Large intestine (tissue), 3 donors: Measurements from ENCODE around the gene FBXO2. TPM values are rescaled to one million over a fixed set of nuclear protein-coding genes. Genes with fewer than 3 reads are reported as not detected.
"Not testable (repeated sequence)": the region's sequence is repeated elsewhere in the genome, so short reads cannot be mapped to it uniquely, and the experiment has no call there.

Experiments used
- DNase-seq, 2 donors: peaks; one replicate each; pipeline versions ENCODE4 v3.0.0 to v3.0.0-alpha.2; 2013
- H3K27ac ChIP-seq: one replicate; pipeline ENCODE4 v1.5.1; 2013; ENCODE audit warnings: low read length
- H3K27me3 ChIP-seq: 2 replicates; pipeline ENCODE4 v1.6.1; 2013; ENCODE audit warnings: low read length; ENCODE audit not compliant: control insufficient read depth, insufficient read depth
- H3K36me3 ChIP-seq: 2 replicates; pipeline ENCODE4 v1.6.1; 2013; ENCODE audit warnings: low read length; ENCODE audit not compliant: control insufficient read depth, insufficient read depth
- H3K4me1 ChIP-seq: one replicate; pipeline ENCODE4 v1.6.1; 2013; ENCODE audit warnings: low read length; ENCODE audit not compliant: control insufficient read depth, insufficient read depth
- H3K4me3 ChIP-seq: one replicate; pipeline ENCODE4 v1.5.1; 2013; ENCODE audit warnings: low read length
- H3K9me3 ChIP-seq: one replicate; pipeline ENCODE4 v1.6.1; 2013; ENCODE audit warnings: mild to moderate bottlenecking, low read depth, low read length, moderate library complexity; ENCODE audit not compliant: control insufficient read depth
- WGBS: methylation state at CpG from one replicate; pipeline ENCODE4 v1.1.5; 2013; ENCODE audit warnings: low lambda C conversion rate; ENCODE audit not compliant: insufficient coverage; 5-methylcytosine and 5-hydroxymethylcytosine counted together
- polyA plus RNA-seq: library from polyadenylated mRNA; unstranded; fragments of 120-200 nt; gene quantifications from one replicate; pipeline ENCODE4 v1.2.1, GENCODE V29; 2013

The FBXO2 gene
- polyA plus RNA-seq, 1 donor: 102 TPM

GRCh38 chr1:11645670-11646265 is 8.5 kb downstream of the FBXO2 start:
- Histone ChIP-seq H3K4me1 (peaks cover 20% of the 10 kb centered on the region), H3K4me3 (no peak overlapping the region), H3K27ac (no peak overlapping the region), H3K27me3 (peaks cover 23% of the 10 kb centered on the region), H3K9me3 (no peaks in the 10 kb centered on the region), H3K36me3 (peaks cover 7% of the 10 kb centered on the region)
- peak; percentile 53 to 64 for DNase-seq
- no CpG with 5 or more reads among the region's 8 CpGs for WGBS

- H3K4me3 ChIP-seq: no peak overlapping the region
- peaks cover 19% of the 10 kb centered on the region for H3K27me3 ChIP-seq
- peaks cover 18% of the 10 kb centered on the region for H3K4me1 ChIP-seq
- no CpG with 5 or more reads among the region's 5 CpGs for WGBS
- H3K9me3 ChIP-seq: no peaks in the 10 kb centered on the region
- H3K27ac ChIP-seq: no peak overlapping the region
- peaks cover 7% of the 10 kb centered on the region for H3K36me3 ChIP-seq
- no peak for DNase-seq
Measured at GRCh38 chr1:11645270-11645669, 9.0 kb downstream of the FBXO2 start.

- no peak for DNase-seq
- Histone ChIP-seq H3K4me1 (peaks cover 11% of the 10 kb centered on the region), H3K36me3 (peaks cover 7% of the 10 kb centered on the region), H3K9me3 (no peaks in the 10 kb centered on the region), H3K27me3 (peaks cover 7% of the 10 kb centered on the region), H3K4me3 (no peak overlapping the region), H3K27ac (no peak overlapping the region)
- WGBS: no CpG with 5 or more reads among the region's 5 CpGs
Measured at GRCh38 chr1:11643782-11644181, 10.4 kb downstream of the FBXO2 start.

DNA sequence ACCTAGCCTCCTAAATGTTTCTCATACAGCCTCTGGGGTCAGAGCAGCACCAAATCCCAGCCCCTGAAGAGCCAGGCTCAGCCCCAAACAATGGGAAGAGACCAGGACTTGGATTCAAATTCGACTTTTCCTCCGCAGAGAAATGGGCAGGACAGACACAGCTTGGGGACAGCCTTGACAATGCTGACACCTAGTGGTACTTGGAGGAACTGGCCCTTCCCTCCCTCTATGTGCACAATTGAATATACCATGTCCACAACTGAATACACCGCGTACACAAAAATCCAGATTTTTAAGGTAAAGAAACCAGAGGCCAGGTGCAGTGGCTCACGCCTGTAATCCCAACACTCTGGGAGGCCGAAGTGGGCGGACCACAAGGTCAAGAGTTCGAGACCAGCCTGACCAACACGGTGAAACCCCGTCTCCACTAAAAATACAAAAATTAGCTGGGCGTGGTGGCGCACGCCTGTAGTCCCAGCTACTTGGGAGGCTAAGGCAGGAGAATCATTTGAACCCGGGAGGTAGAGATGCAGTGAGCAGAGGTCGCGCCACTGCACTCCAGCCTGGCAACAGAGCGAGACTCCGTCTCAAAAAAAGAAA is 11.7 kb downstream of the FBXO2 start:
- H3K4me1 ChIP-seq, H3K27ac ChIP-seq, H3K36me3 ChIP-seq, H3K9me3 ChIP-seq, H3K4me3 ChIP-seq, H3K27me3 ChIP-seq: not testable (repeated sequence)
- no CpG with 5 or more reads among the region's 18 CpGs for WGBS
- peak in 1 of 2 donors; percentile 41 for DNase-seq

DNA sequence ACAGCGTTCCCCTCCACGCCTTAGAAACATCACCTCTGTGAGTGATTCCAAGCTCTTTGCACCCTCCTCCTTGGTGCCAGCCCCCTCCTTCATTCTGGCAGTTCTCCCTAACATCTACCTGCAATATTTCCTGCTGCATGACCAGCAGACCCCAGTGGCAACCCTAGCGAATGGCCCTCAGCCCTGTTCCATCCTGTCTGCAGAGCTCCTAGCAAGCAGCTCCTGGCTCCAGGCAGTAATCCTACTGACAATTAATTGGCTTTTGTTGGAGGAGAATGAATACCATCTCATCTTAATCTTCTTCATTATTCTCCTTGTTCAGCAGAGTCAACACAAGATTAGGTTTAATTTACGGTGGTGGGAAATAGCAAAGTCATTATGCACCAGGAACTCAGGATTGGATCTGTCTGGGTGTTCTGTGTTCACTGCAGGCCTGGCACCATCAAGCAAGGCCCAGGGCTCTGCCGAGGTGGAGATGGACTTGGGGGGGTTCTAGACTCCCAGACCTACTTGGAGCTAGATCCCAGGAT is 12.4 kb downstream of the FBXO2 start:
- no CpG with 5 or more reads among the region's 5 CpGs for WGBS
- DNase-seq: no peak
- Histone ChIP-seq H3K4me1 (no peaks in the 10 kb centered on the region), H3K27me3 (no peaks in the 10 kb centered on the region), H3K36me3 (no peaks in the 10 kb centered on the region), H3K9me3 (no peaks in the 10 kb centered on the region), H3K4me3 (no peak overlapping the region), H3K27ac (no peak overlapping the region)

GRCh38 chr1:11640944-11641343 is 13.3 kb downstream of the FBXO2 start:
- Histone ChIP-seq H3K4me3 (no peak overlapping the region), H3K27ac (no peak overlapping the region), H3K36me3 (no peaks in the 10 kb centered on the region), H3K9me3 (no peaks in the 10 kb centered on the region), H3K27me3 (peaks cover 1% of the 10 kb centered on the region), H3K4me1 (no peaks in the 10 kb centered on the region)
- DNase-seq: no peak
- WGBS: no CpG with 5 or more reads among the region's 6 CpGs

DNA sequence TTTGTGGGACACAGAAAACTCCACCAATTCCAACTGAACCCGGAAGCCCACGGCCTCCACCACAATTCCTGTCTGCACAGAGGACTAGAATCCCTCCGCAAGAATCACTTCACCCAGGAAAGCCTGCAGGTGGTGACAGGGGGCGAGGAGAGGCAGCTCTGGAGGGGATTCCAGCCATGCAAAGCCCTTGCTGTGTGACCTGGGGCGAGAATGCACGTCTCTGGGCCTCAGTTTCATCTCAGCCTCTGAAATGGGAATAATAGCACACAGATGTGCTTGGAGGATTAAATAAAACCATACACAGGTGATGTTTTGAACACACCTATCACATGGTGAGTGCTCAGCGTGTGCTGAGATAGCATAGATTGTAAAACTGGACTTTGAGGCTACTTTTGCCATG is 14.1 kb downstream of the FBXO2 start:
- no peak overlapping the region for H3K27ac ChIP-seq
- no peak overlapping the region for H3K4me3 ChIP-seq
- H3K27me3 ChIP-seq: peaks cover 4% of the 10 kb centered on the region
- H3K36me3 ChIP-seq: no peaks in the 10 kb centered on the region
- WGBS: 0% methylated on average over 1 of the region's 7 CpGs
- no peaks in the 10 kb centered on the region for H3K9me3 ChIP-seq
- H3K4me1 ChIP-seq: no peaks in the 10 kb centered on the region
- DNase-seq: no peak

- no peak for DNase-seq
- H3K4me1 ChIP-seq: no peaks in the 10 kb centered on the region
- no CpG with 5 or more reads among the region's 4 CpGs for WGBS
- no peaks in the 10 kb centered on the region for H3K36me3 ChIP-seq
- H3K4me3 ChIP-seq: no peak overlapping the region
- H3K27me3 ChIP-seq: peaks cover 4% of the 10 kb centered on the region
- no peaks in the 10 kb centered on the region for H3K9me3 ChIP-seq
- H3K27ac ChIP-seq: no peak overlapping the region
Measured at GRCh38 chr1:11639372-11639771, 14.9 kb downstream of the FBXO2 start.

DNA sequence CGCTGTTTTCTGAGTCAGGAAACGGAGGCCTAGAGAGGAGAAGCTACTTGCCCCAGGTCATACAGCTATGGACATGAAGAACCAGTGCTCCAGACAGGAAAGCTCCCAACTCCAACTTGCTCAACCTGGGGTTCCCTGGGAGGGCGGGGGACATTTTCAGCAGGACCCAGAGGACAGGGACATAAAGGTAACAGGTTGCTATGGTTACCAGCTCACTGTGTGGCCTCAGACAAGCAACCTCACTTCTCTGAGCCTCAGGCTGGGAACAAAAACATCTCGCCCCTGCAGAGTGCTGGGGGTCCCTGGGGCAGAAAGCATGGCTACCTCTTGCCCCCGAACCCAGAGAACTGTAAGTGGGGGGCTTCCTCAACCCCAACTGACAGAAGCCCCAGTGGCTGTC is 16.1 kb downstream of the FBXO2 start:
- no peak overlapping the region for H3K4me3 ChIP-seq
- H3K36me3 ChIP-seq: no peaks in the 10 kb centered on the region
- no peak for DNase-seq
- H3K4me1 ChIP-seq: no peaks in the 10 kb centered on the region
- no peaks in the 10 kb centered on the region for H3K9me3 ChIP-seq
- WGBS: no CpG with 5 or more reads among the region's 5 CpGs
- H3K27ac ChIP-seq: no peak overlapping the region
- H3K27me3 ChIP-seq: peaks cover 4% of the 10 kb centered on the region

DNA sequence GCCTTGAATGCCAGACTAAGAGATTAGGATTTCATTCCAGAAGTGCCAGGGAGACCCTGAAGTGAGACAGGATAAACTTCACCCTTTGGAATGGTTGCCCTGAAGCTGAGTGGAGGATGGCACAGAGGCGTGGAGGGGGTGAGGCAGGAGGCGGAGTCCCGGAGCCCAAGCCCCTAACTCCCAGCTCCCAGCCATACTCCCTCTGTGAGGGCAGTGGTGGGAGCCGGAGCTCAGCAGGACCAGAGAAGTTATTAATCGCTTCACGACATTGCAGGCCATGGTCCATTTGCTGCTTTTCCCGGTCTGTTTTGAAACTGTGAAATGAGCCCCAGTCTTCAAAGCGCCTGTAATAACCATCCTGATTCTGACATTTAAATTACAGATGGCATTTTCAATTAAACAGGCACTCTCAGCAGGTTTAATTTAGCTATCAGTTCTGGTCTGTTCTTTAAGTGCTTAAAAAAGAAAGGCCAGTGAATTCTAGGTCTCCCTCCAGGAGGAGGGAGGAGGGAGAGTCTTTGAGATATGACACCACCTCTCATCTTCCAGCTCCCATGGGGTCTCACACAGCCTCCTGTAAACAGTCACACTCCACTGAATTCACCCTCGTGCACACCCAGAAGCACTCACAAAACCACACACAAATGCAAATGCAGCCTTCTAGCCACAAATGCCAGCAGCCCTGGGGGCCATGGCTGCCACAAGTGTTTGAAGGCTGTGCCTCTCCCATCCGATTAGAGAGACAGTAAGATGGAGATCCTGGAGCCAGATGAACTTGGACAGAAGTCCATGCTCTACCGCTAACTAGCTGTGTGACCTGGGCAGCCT is 19.6 kb downstream of the FBXO2 start:
- Histone ChIP-seq H3K4me3 (no peak overlapping the region), H3K27ac (no peak overlapping the region), H3K9me3 (no peaks in the 10 kb centered on the region), H3K36me3 (no peaks in the 10 kb centered on the region), H3K27me3 (peaks cover 8% of the 10 kb centered on the region), H3K4me1 (no peaks in the 10 kb centered on the region)
- no peak for DNase-seq
- no CpG with 5 or more reads among the region's 11 CpGs for WGBS
